Measurements from ENCODE around the gene NKX3-2.

DNA sequence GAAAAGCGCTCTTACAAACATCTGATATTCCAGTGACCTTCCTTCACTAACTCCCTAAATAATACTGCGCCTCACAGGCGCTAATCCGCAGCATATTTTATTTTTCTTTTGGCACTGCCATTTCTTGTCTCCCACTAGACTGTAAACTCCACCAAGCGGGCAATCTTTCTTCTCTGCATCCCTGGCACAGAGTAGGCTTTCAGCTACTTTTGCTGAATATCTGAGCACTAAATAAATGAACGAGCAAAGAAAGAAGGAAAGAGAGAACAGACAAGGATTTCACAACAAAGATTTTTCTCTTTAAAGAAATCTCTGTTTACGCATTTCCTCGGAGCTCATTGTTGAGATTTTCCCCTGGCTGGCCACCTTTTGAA lies 12.7 kb downstream of the NKX3-2 start:
- TF ChIP-seq, protein P1, sequence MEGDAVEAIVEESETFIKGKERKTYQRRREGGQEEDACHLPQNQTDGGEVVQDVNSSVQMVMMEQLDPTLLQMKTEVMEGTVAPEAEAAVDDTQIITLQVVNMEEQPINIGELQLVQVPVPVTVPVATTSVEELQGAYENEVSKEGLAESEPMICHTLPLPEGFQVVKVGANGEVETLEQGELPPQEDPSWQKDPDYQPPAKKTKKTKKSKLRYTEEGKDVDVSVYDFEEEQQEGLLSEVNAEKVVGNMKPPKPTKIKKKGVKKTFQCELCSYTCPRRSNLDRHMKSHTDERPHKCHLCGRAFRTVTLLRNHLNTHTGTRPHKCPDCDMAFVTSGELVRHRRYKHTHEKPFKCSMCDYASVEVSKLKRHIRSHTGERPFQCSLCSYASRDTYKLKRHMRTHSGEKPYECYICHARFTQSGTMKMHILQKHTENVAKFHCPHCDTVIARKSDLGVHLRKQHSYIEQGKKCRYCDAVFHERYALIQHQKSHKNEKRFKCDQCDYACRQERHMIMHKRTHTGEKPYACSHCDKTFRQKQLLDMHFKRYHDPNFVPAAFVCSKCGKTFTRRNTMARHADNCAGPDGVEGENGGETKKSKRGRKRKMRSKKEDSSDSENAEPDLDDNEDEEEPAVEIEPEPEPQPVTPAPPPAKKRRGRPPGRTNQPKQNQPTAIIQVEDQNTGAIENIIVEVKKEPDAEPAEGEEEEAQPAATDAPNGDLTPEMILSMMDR (conservative IDR thresholded peaks at IDR 0.05; ENCODE audit: low read length): no peak
- no peak for TF ChIP-seq EZH2phosphoT487 (IDR thresholded peaks at IDR 0.05; ENCODE audit: borderline replicate concordance)
